PC-3 (cell line): ENCODE measurements around the gene PCGF2. TPM values are rescaled to one million over a fixed set of nuclear protein-coding genes. Genes with fewer than 3 reads are reported as not detected.

Experiments used
- ATAC-seq: fragments of 200-7000 bp; cut with Tn5 transposase; 2 replicates; pipeline ENCODE4 v1.9.1; 2020; ENCODE audit warnings: mild to moderate bottlenecking, moderate library complexity
- BruUV-seq: library from RNA; stranded (reverse); fragments of 400-500 nt; replicated peaks from 2 replicates; lab custom pipeline; 2021; lab: Mats Ljungman, UMichigan
- CTCF ChIA-PET: fragments of 300-600 bp; sonication (Branson Sonifier 250); formaldehyde crosslinking; loops from one replicate; lab custom pipeline; 2022; ENCODE audit warnings: antibody characterized with exemption; lab: Charles Lee
- POLR2A ChIA-PET: fragments of 300-600 bp; sonication (Branson Sonifier 250); formaldehyde crosslinking; loops from one replicate; lab custom pipeline; 2022; ENCODE audit warnings: antibody characterized with exemption; ENCODE audit not compliant: unreplicated experiment; lab: Charles Lee
- DNase-seq: peaks from one replicate; pipeline ENCODE4 v3.0.0-alpha.2; 2015
- H2AFZ ChIP-seq: fragments of 300-600 bp; sonication (generic); 2 replicates; pipeline ENCODE4 v1.6.0; 2016; ENCODE audit warnings: antibody characterized with exemption, low read length
- H3F3A ChIP-seq: fragments of 300-600 bp; sonication (generic); one replicate; pipeline ENCODE4 v1.6.0; 2017; ENCODE audit warnings: antibody characterized with exemption, low read length, control low read depth, mild to moderate bottlenecking; ENCODE audit not compliant: unreplicated experiment
- H3K27ac ChIP-seq: fragments of 300-600 bp; sonication (generic); 2 replicates; pipeline ENCODE4 v1.5.1; 2016; ENCODE audit warnings: mild to moderate bottlenecking, low read length
- H3K27me3 ChIP-seq: fragments of 300-600 bp; sonication (generic); 2 replicates; pipeline ENCODE4 v1.6.1; 2016; ENCODE audit warnings: low read length, mixed read lengths
- H3K36me3 ChIP-seq: fragments of 300-600 bp; sonication (generic); 2 replicates; pipeline ENCODE4 v1.6.1; 2016; ENCODE audit warnings: low read depth, mixed run types, low read length, mixed read lengths
- H3K4me1 ChIP-seq: fragments of 300-600 bp; sonication (generic); 2 replicates; pipeline ENCODE4 v1.5.1; 2016; ENCODE audit warnings: low read length; ENCODE audit not compliant: insufficient read depth
- H3K4me2 ChIP-seq: fragments of 300-600 bp; sonication (generic); 2 replicates; pipeline ENCODE4 v1.6.0; 2016; ENCODE audit warnings: low read length
- H3K4me3 ChIP-seq: fragments of 300-600 bp; sonication (generic); 2 replicates; pipeline ENCODE4 v1.5.1; 2016; ENCODE audit warnings: mild to moderate bottlenecking, low read length, mixed read lengths
- H3K79me2 ChIP-seq: fragments of 300-600 bp; sonication (generic); 2 replicates; pipeline ENCODE4 v1.6.1; 2017; ENCODE audit warnings: low read length, mixed read lengths
- H3K9ac ChIP-seq: fragments of 300-600 bp; sonication (generic); 2 replicates; pipeline ENCODE4 v1.6.0; 2016; ENCODE audit warnings: mild to moderate bottlenecking, low read length
- H3K9me2 ChIP-seq: fragments of 300-600 bp; sonication (generic); replicated peaks from 2 replicates; pipeline ENCODE4 v1.6.1; 2016; ENCODE audit warnings: mixed run types, low read length, mixed read lengths
- H3K9me3 ChIP-seq: fragments of 300-600 bp; sonication (generic); 2 replicates; pipeline ENCODE4 v1.6.1; 2016; ENCODE audit warnings: low read length, mixed read lengths
- H4K20me1 ChIP-seq: fragments of 300-600 bp; sonication (generic); 2 replicates; pipeline ENCODE4 v1.6.1; 2016; ENCODE audit warnings: low read length, mixed read lengths
- EZH2 ChIP-seq: fragments of 300-600 bp; sonication (generic); IDR thresholded peaks from one replicate; pipeline ENCODE4 v1.6.1; 2017; ENCODE audit warnings: antibody characterized with exemption, mild to moderate bottlenecking, low read length; ENCODE audit not compliant: unreplicated experiment
- EZH2phosphoT487 ChIP-seq: fragments of 300-600 bp; sonication (generic); IDR thresholded peaks from 2 replicates; pipeline ENCODE4 v1.6.1; 2018; ENCODE audit warnings: mild to moderate bottlenecking, antibody characterized with exemption, low read length, borderline replicate concordance
- intact Hi-C: fragments of 100-400 bp; cut with micrococcal nuclease; formaldehyde crosslinking; loops from 2 replicates; pipeline ENCODE4 v1.9.0; 2023
- total RNA-seq: library from RNA; depleted of rRNA; stranded (reverse); fragments of >200 nt; gene quantifications from 2 replicates; pipeline ENCODE4 v1.2.3, GENCODE V29; 2014
- TF ChIP-seq, protein P1 (sequence below): fragments of 300-600 bp; sonication (generic); conservative IDR thresholded peaks from 2 replicates; pipeline ENCODE4 v1.5.1; 2017; ENCODE audit warnings: antibody characterized with exemption, low read depth, mild to moderate bottlenecking, low read length

Gene PCGF2
- total RNA-seq, 1 experiment from 2014 or later: 14.1 TPM

DNA sequence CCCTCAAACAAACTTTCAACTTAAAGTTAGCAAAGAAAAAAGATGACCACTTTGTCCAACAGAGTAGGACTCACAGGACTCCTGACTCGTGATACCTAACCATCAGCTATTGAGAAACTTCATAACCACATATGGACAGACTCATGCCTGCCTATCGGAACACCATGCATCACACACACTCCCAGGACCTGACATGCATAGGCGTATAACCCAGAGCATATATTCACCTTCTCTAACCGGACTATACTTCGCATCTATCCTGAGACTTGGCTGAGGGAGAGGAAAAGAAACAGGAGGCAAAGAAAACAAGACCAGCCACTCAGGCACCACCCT, 49.0 kb upstream of the PCGF2 start:
- Histone ChIP-seq H3K27ac (no peak overlapping the region), H3K9ac (no peak overlapping the region), H3K4me1 (peaks cover 16% of the 10 kb centered on the region), H2AFZ (no peak overlapping the region), H3K9me3 (no peaks in the 10 kb centered on the region), H3K27me3 (no peaks in the 10 kb centered on the region), H3K36me3 (peaks cover 8% of the 10 kb centered on the region; the same call in 1 of the 2 replicates), H3F3A (no peaks in the 10 kb centered on the region), H3K79me2 (peaks cover 62% of the 10 kb centered on the region), H3K4me3 (peak overlapping the region; percentile 72; the same call in 1 of the 2 replicates), H3K4me2 (peak overlapping the region; percentile 78; the same call in 1 of the 2 replicates), H3K9me2 (no peaks in the 10 kb centered on the region), H4K20me1 (peaks cover 9% of the 10 kb centered on the region; the same call in 1 of the 2 replicates)
- no TSS peak for BruUV-seq
- TF ChIP-seq EZH2phosphoT487 (no peak), EZH2 (no peak)
- TF ChIP-seq, protein P1, sequence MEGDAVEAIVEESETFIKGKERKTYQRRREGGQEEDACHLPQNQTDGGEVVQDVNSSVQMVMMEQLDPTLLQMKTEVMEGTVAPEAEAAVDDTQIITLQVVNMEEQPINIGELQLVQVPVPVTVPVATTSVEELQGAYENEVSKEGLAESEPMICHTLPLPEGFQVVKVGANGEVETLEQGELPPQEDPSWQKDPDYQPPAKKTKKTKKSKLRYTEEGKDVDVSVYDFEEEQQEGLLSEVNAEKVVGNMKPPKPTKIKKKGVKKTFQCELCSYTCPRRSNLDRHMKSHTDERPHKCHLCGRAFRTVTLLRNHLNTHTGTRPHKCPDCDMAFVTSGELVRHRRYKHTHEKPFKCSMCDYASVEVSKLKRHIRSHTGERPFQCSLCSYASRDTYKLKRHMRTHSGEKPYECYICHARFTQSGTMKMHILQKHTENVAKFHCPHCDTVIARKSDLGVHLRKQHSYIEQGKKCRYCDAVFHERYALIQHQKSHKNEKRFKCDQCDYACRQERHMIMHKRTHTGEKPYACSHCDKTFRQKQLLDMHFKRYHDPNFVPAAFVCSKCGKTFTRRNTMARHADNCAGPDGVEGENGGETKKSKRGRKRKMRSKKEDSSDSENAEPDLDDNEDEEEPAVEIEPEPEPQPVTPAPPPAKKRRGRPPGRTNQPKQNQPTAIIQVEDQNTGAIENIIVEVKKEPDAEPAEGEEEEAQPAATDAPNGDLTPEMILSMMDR: no peak
- ChIA-PET CTCF (no interaction called here), POLR2A (interaction anchor here (0.5 kb wide), 1 partner anchor 48 kb away, joined by 16 read pairs; no protein-coding TSS in a partner anchor)
- ATAC-seq: no peak
- DNase-seq: no peak
- intact Hi-C loops: no loop called here

DNA sequence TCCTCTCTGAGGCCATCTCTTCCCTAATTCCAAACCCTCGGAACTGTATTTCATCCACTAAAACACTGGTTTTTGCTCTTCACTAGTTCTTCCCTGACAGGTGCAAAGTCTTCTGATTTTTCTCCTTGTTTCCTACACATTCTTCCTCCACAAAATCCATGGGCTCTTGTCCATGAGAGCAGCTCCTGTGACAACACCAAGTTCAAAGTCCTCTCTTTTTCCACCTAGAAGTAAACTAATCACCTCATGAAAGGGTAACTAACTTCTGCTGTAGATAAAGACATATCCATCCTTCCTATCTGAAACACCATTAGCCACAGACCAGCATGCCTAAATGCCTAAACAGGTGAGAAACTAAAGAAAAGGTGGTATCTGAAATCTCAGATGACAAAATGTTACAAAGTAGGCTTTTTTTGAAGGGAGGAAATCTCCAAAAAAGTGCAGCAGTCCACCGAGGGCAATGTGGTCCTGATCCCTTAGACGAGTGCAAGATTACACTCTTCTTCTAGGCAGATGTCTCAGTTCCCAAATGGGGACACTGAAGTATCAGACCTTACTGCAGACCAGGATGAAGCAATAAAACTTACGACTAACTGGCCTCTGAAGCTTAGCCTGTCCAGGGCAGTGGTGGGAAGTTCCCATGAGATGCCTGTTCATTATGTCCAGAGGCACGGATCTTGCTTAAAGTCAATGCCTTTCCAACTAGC, 48.5 kb upstream of the PCGF2 start:
- Histone ChIP-seq H3K79me2 (peaks cover 64% of the 10 kb centered on the region), H3K9me2 (no peaks in the 10 kb centered on the region), H3K4me2 (0 out of 2 replicates have a peak overlapping the region, but pooled peaks have one; percentile 78), H3K36me3 (peaks cover 5% of the 10 kb centered on the region; the same call in 1 of the 2 replicates), H3K4me1 (peaks cover 16% of the 10 kb centered on the region), H3K9me3 (no peaks in the 10 kb centered on the region), H2AFZ (no peak overlapping the region), H3K27me3 (no peaks in the 10 kb centered on the region), H3K4me3 (no peak overlapping the region), H3K27ac (no peak overlapping the region), H4K20me1 (peaks cover 9% of the 10 kb centered on the region; the same call in 1 of the 2 replicates), H3F3A (no peaks in the 10 kb centered on the region), H3K9ac (no peak overlapping the region)
- no peak for ATAC-seq
- no peak for DNase-seq
- BruUV-seq: no TSS peak
- intact Hi-C loops: no loop called here
- ChIA-PET POLR2A (no interaction called here), CTCF (no interaction called here)
- TF ChIP-seq, protein P1: no peak
- no peak for TF ChIP-seq EZH2
- TF ChIP-seq EZH2phosphoT487: no peak

DNA sequence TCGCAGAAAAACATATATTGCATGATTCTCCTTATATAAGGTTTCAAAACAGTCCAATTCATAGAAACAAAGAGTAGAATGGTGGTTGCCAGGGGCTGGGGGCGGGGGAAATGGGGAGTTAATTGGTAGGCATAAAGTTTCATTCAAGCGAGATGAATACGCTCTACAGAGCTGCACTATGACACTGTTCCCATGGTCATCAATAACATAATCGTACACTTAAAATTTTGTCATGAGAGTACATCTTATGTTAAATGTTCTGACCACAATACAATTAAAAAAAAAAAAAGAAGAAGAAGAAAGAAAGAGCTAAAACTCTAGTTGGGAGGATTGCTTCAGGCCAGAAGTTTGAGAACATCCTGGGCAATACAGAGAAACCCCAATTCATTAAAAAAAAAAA, 46.1 kb upstream of the PCGF2 start:
- no peaks in the 10 kb centered on the region for H3K9me3 ChIP-seq
- H3K79me2 ChIP-seq: peaks cover 77% of the 10 kb centered on the region
- no peaks in the 10 kb centered on the region for H3K27me3 ChIP-seq
- intact Hi-C loops: no loop called here
- DNase-seq (no peak), ATAC-seq (no peak)
- no peak overlapping the region for H2AFZ ChIP-seq
- POLR2A ChIA-PET: no interaction called here
- H3F3A ChIP-seq: no peaks in the 10 kb centered on the region
- H3K9me2 ChIP-seq: no peaks in the 10 kb centered on the region
- peaks cover 9% of the 10 kb centered on the region; the same call in 1 of the 2 replicates for H4K20me1 ChIP-seq
- H3K4me2 ChIP-seq: no peak overlapping the region
- H3K9ac ChIP-seq: no peak overlapping the region
- H3K4me1 ChIP-seq: peaks cover 13% of the 10 kb centered on the region
- no peak overlapping the region for H3K4me3 ChIP-seq
- CTCF ChIA-PET: interaction anchor here (0.6 kb wide), 1 partner anchor 40 kb away, joined by 5 read pairs; no protein-coding TSS in a partner anchor
- H3K36me3 ChIP-seq: no peaks in the 10 kb centered on the region
- no TSS peak for BruUV-seq
- H3K27ac ChIP-seq: no peak overlapping the region
- TF ChIP-seq, protein P1: no peak
- TF ChIP-seq EZH2phosphoT487 (no peak), EZH2 (no peak)
